HL-60 (cell line): ENCODE measurements around the gene ATP8A2.

Experiments used
- CTCF ChIP-seq: IDR thresholded peaks from one replicate; pipeline ENCODE4 v1.5.1; 2011; ENCODE audit warnings: low read length, control low read depth, inconsistent platforms; ENCODE audit not compliant: insufficient read depth
- GABPA ChIP-seq: IDR thresholded peaks from 2 replicates; pipeline ENCODE4 v1.6.1; 2012; ENCODE audit warnings: low read depth
- POLR2AphosphoS5 ChIP-seq: IDR thresholded peaks from 2 replicates; pipeline ENCODE4 v1.6.1; 2012; ENCODE audit warnings: low read depth
- REST ChIP-seq: IDR thresholded peaks from 2 replicates; pipeline ENCODE4 v1.6.1; 2012; ENCODE audit warnings: low read depth; ENCODE audit not compliant: insufficient replicate concordance

- TF ChIP-seq CTCF (no peak), POLR2AphosphoS5 (no peak), GABPA (no peak), REST (no peak)
These were observed 619.0 kb downstream of the ATP8A2 start for GRCh38 chr13:25990801-25991200.
